GM18909 (cell line): ENCODE measurements around the gene GINS2.

Experiments used
- ATAC-seq: cut with Tn5 transposase; IDR thresholded peaks from one replicate; pipeline ENCODE4 v1.9.1; 2021; ENCODE audit warnings: mild to moderate bottlenecking; ENCODE audit not compliant: unreplicated experiment, poor library complexity

Gene GINS2

GRCh38 chr16:85688586-85689284 lies at the start of gene GINS2:
GINS2 (minus strand) TSS chr16:85688954; CDS start chr16:85688898, 56 bp downstream.
- peak; percentile 91 for ATAC-seq

- no peak for ATAC-seq
Measured at GRCh38 chr16:85736921-85737320, 48.2 kb upstream of the GINS2 start.

- ATAC-seq, result no peak
Measured at GRCh38 chr16:85735946-85736345, 47.2 kb upstream of the GINS2 start.

GRCh38 chr16:85735225-85735635 lies 46.5 kb upstream of the GINS2 start:
- peak; percentile 85 for ATAC-seq

- no peak for ATAC-seq
Measured at GRCh38 chr16:85734311-85735017, 45.7 kb upstream of the GINS2 start.

- no peak for ATAC-seq
Measured at GRCh38 chr16:85733839-85734170, 45.1 kb upstream of the GINS2 start.

GRCh38 chr16:85733155-85733838 lies 44.5 kb upstream of the GINS2 start:
- no peak for ATAC-seq

- ATAC-seq, result no peak
Measured at GRCh38 chr16:85731179-85731578, 42.4 kb upstream of the GINS2 start.

- no peak for ATAC-seq
Measured at GRCh38 chr16:85730186-85730465, 41.4 kb upstream of the GINS2 start.

- ATAC-seq, result no peak
Measured at GRCh38 chr16:85729452-85730185, 40.9 kb upstream of the GINS2 start.

GRCh38 chr16:85728879-85729278 lies 40.1 kb upstream of the GINS2 start:
- no peak for ATAC-seq

GRCh38 chr16:85724936-85725335 lies 36.2 kb upstream of the GINS2 start:
- no peak for ATAC-seq

GRCh38 chr16:85724126-85724879 lies 35.5 kb upstream of the GINS2 start:
- ATAC-seq, result no peak

GRCh38 chr16:85722128-85722893 lies 33.6 kb upstream of the GINS2 start:
- no peak for ATAC-seq

- no peak for ATAC-seq
Measured at GRCh38 chr16:85720302-85720637, 31.5 kb upstream of the GINS2 start.

- no peak for ATAC-seq
Measured at GRCh38 chr16:85719605-85720301, 31.0 kb upstream of the GINS2 start.

- no peak for ATAC-seq
Measured at GRCh38 chr16:85718682-85719081, 29.9 kb upstream of the GINS2 start.

GRCh38 chr16:85718153-85718477 lies 29.4 kb upstream of the GINS2 start:
- ATAC-seq, result no peak

- ATAC-seq, result no peak
Measured at GRCh38 chr16:85717393-85718152, 28.8 kb upstream of the GINS2 start.
